Adipose tissue (tissue), 3 donors: Measurements from ENCODE around the gene PRXL2B. TPM values are rescaled to one million over a fixed set of nuclear protein-coding genes. Genes with fewer than 3 reads are reported as not detected.
"Not testable (repeated sequence)": the region's sequence is repeated elsewhere in the genome, so short reads cannot be mapped to it uniquely, and the experiment has no call there.

Source experiments
- H3K27ac ChIP-seq: one replicate; pipeline ENCODE4 v1.5.1; 2013; ENCODE audit warnings: low read depth, low read length
- WGBS, 3 donors: extraction: QIAGEN DNeasy Blood & Tissue Kit; methylation state at CpG; one replicate each; pipeline ENCODE4 v1.1.7; 2013; 5-methylcytosine and 5-hydroxymethylcytosine counted together
- polyA plus RNA-seq, 3 donors: library from polyadenylated mRNA; stranded (reverse); fragments of 200-250 nt; gene quantifications; one replicate each; pipeline ENCODE4 v1.2.3, GENCODE V29; 2013
- donor health status: healthy with polysubstance abuse.
- donor health status: Bipolar disorder and iron deficiency.
- donor health status: healthy.

PRXL2B gene
- polyA plus RNA-seq, 3 donors: 6.5 to 9.8 (median 8.5) TPM

- H3K27ac ChIP-seq: no peak overlapping the region
- 89 to 91% (median 90%) methylated on average over 14 to 15 of the region's 15 CpGs for WGBS, 3 donors
Observed at GRCh38 chr1:2560299-2561073, 26.1 kb upstream of the PRXL2B start.

GRCh38 chr1:2561446-2561845 is 25.1 kb upstream of the PRXL2B start:
- no peak overlapping the region for H3K27ac ChIP-seq
- WGBS, 3 donors: 84 to 91% (median 89%) methylated on average over 11 of the region's 11 CpGs

GRCh38 chr1:2561898-2562895 is 24.4 kb upstream of the PRXL2B start:
- no peak overlapping the region for H3K27ac ChIP-seq
- WGBS, 3 donors: 89 to 93% (median 90%) methylated on average over 22 to 24 of the region's 24 CpGs

- H3K27ac ChIP-seq: no peak overlapping the region
- 80 to 91% (median 89%) methylated on average over 18 of the region's 18 CpGs for WGBS, 3 donors
Observed at GRCh38 chr1:2563205-2563604, 23.4 kb upstream of the PRXL2B start.

- no peak overlapping the region for H3K27ac ChIP-seq
- WGBS, 3 donors: 77 to 84% (median 80%) methylated on average over 19 to 20 of the region's 20 CpGs
Observed at GRCh38 chr1:2564006-2564814, 22.4 kb upstream of the PRXL2B start.

GRCh38 chr1:2564815-2565374 is 21.7 kb upstream of the PRXL2B start:
- WGBS, 3 donors: 25 to 55% (median 53%) methylated on average over 14 of the region's 14 CpGs
- H3K27ac ChIP-seq: no peak overlapping the region

- WGBS, 3 donors: 72 to 77% (median 76%) methylated on average over 32 to 34 of the region's 34 CpGs
- no peak overlapping the region for H3K27ac ChIP-seq
Observed at GRCh38 chr1:2566101-2567045, 20.2 kb upstream of the PRXL2B start.

GRCh38 chr1:2567083-2567679 is 19.4 kb upstream of the PRXL2B start:
- 83 to 86% (median 83%) methylated on average over 16 of the region's 16 CpGs for WGBS, 3 donors
- H3K27ac ChIP-seq: no peak overlapping the region

GRCh38 chr1:2568187-2568816 is 18.3 kb upstream of the PRXL2B start:
- not testable (repeated sequence) for H3K27ac ChIP-seq
- WGBS, 3 donors: 52 to 60% (median 58%) methylated on average over 7 to 10 of the region's 17 CpGs

GRCh38 chr1:2569060-2569459 is 17.5 kb upstream of the PRXL2B start:
- H3K27ac ChIP-seq: no peak overlapping the region
- WGBS, 3 donors: 82 to 84% (median 84%) methylated on average over 16 to 17 of the region's 17 CpGs

GRCh38 chr1:2569703-2570102 is 16.9 kb upstream of the PRXL2B start:
- WGBS, 3 donors: 81 to 92% (median 81%) methylated on average over 12 to 13 of the region's 13 CpGs
- not testable (repeated sequence) for H3K27ac ChIP-seq

GRCh38 chr1:2570332-2570731 is 16.2 kb upstream of the PRXL2B start:
- 75 to 88% (median 84%) methylated on average over 17 of the region's 17 CpGs for WGBS, 3 donors
- no peak overlapping the region for H3K27ac ChIP-seq

GRCh38 chr1:2571348-2571747 is 15.2 kb upstream of the PRXL2B start:
- no peak overlapping the region for H3K27ac ChIP-seq
- 86 to 94% (median 93%) methylated on average over 9 of the region's 9 CpGs for WGBS, 3 donors

GRCh38 chr1:2573250-2573920 is 13.2 kb upstream of the PRXL2B start:
- no peak overlapping the region for H3K27ac ChIP-seq
- 85 to 93% (median 87%) methylated on average over 8 of the region's 8 CpGs for WGBS, 3 donors

GRCh38 chr1:2574350-2574749 is 12.2 kb upstream of the PRXL2B start:
- 79 to 80% (median 79%) methylated on average over 9 of the region's 9 CpGs for WGBS, 3 donors
- no peak overlapping the region for H3K27ac ChIP-seq
